IMR-90 (cell line): ENCODE results near the gene ARL8B. TPM values are rescaled to one million over a fixed set of nuclear protein-coding genes. Genes with fewer than 3 reads are reported as not detected.

ENCODE experiments used
- ATAC-seq: fragments of 200-7000 bp; cut with Tn5 transposase; 2 replicates; pipeline ENCODE4 v1.9.1; 2020; ENCODE audit warnings: low read depth, mild to moderate bottlenecking, moderate library complexity
- BruUV-seq: library from RNA; stranded (reverse); fragments of 400-500 nt; replicated peaks from 2 replicates; lab custom pipeline; 2021; lab: Mats Ljungman, UMichigan
- CTCF ChIA-PET: fragments of 300-600 bp; formaldehyde crosslinking; extraction: SDS; loops from one replicate; lab custom pipeline; 2021; ENCODE audit warnings: antibody characterized with exemption; lab: Yijun Ruan, JAX
- POLR2A ChIA-PET: fragments of 300-600 bp; sonication (Branson Sonifier 250); formaldehyde crosslinking; loops from one replicate; lab custom pipeline; 2022; ENCODE audit warnings: antibody characterized with exemption; ENCODE audit not compliant: unreplicated experiment; lab: Charles Lee
- DNase-seq: peaks from one replicate; pipeline ENCODE4 v3.0.0; 2013
- H2AFZ ChIP-seq: replicated peaks from 2 replicates; pipeline ENCODE3; 2013; ENCODE audit warnings: low read length, mild to moderate bottlenecking; ENCODE audit not compliant: poor library complexity
- H2AK5ac ChIP-seq: 2 replicates; pipeline ENCODE4 v1.6.1; 2013; ENCODE audit warnings: low read depth, low read length, inconsistent platforms
- H2AK9ac ChIP-seq: replicated peaks from 2 replicates; pipeline ENCODE3; 2013; ENCODE audit warnings: mild to moderate bottlenecking, low read depth, low read length, moderate library complexity; ENCODE audit not compliant: poor library complexity
- H2BK120ac ChIP-seq: 2 replicates; pipeline ENCODE4 v1.6.1; 2013; ENCODE audit warnings: low read depth, low read length, inconsistent platforms
- H2BK15ac ChIP-seq: 3 replicates; pipeline ENCODE4 v1.6.1; 2013; ENCODE audit warnings: low read depth, low read length, inconsistent platforms
- H2BK20ac ChIP-seq: 2 replicates; pipeline ENCODE4 v1.6.1; 2013; ENCODE audit warnings: low read depth, mild to moderate bottlenecking, inconsistent platforms, low read length, moderate library complexity
- H2BK5ac ChIP-seq: 2 replicates; pipeline ENCODE4 v1.6.1; 2013; ENCODE audit warnings: mild to moderate bottlenecking, low read depth, low read length, inconsistent platforms; ENCODE audit not compliant: poor library complexity, severe bottlenecking
- H3K14ac ChIP-seq: replicated peaks from 2 replicates; pipeline ENCODE4 v1.6.1; 2013; ENCODE audit warnings: low read depth, low read length, inconsistent platforms
- H3K18ac ChIP-seq: 2 replicates; pipeline ENCODE4 v1.6.1; 2013; ENCODE audit warnings: low read depth, low read length, control low read depth
- H3K23ac ChIP-seq: 2 replicates; pipeline ENCODE4 v1.6.1; 2013; ENCODE audit warnings: low read depth, low read length, inconsistent platforms
- H3K27ac ChIP-seq: 2 replicates; pipeline ENCODE4 v1.5.1; 2013; ENCODE audit warnings: mild to moderate bottlenecking, control low read depth, low read length; ENCODE audit not compliant: insufficient read depth
- H3K27me3 ChIP-seq: 2 replicates; pipeline ENCODE4 v1.6.1; 2013; ENCODE audit warnings: low read length; ENCODE audit not compliant: control insufficient read depth, insufficient read depth
- H3K36me3 ChIP-seq: 2 replicates; pipeline ENCODE4 v1.6.1; 2013; ENCODE audit warnings: low read length, mixed read lengths; ENCODE audit not compliant: control insufficient read depth, insufficient read depth
- H3K4ac ChIP-seq: 2 replicates; pipeline ENCODE4 v1.6.1; 2013; ENCODE audit warnings: low read depth, low read length, inconsistent platforms
- H3K4me1 ChIP-seq: 2 replicates; pipeline ENCODE4 v1.6.1; 2013; ENCODE audit warnings: low read length, mixed read lengths; ENCODE audit not compliant: control insufficient read depth, insufficient read depth
- H3K4me2 ChIP-seq: 2 replicates; pipeline ENCODE4 v1.6.1; 2013; ENCODE audit warnings: low read depth, mild to moderate bottlenecking, control low read depth, low read length, moderate library complexity
- H3K4me3 ChIP-seq: 2 replicates; pipeline ENCODE4 v1.5.1; 2013; ENCODE audit warnings: low read depth, mild to moderate bottlenecking, control low read depth, low read length, moderate library complexity; ENCODE audit not compliant: insufficient read depth
- H3K56ac ChIP-seq: 2 replicates; pipeline ENCODE4 v1.6.1; 2013; ENCODE audit warnings: low read length, inconsistent platforms; ENCODE audit not compliant: insufficient read depth; ENCODE audit errors: extremely low read depth
- H3K79me1 ChIP-seq, 2 experiments: 2 replicates each; pipeline ENCODE4 v1.6.1; 2013; ENCODE audit warnings: low read length in 2 of 2, inconsistent platforms in 1 of 2, low read depth in 1 of 2
- H3K9ac ChIP-seq: 2 replicates; pipeline ENCODE4 v1.6.1; 2013; ENCODE audit warnings: low read depth, low read length, control low read depth
- H3K9me1 ChIP-seq: 2 replicates; pipeline ENCODE4 v1.6.1; 2013; ENCODE audit warnings: low read length, inconsistent platforms; ENCODE audit not compliant: insufficient read depth
- H3K9me3 ChIP-seq: 2 replicates; pipeline ENCODE4 v1.6.1; 2013; ENCODE audit warnings: low read length; ENCODE audit not compliant: control insufficient read depth, insufficient read depth
- H4K20me1 ChIP-seq: 2 replicates; pipeline ENCODE4 v1.6.1; 2013; ENCODE audit warnings: low read length, inconsistent platforms; ENCODE audit not compliant: insufficient read depth
- H4K5ac ChIP-seq: 2 replicates; pipeline ENCODE4 v1.6.1; 2013; ENCODE audit warnings: mild to moderate bottlenecking, low read depth, low read length, control low read depth
- H4K8ac ChIP-seq, 2 experiments: 2 replicates each; pipeline ENCODE4 v1.6.1; 2013; ENCODE audit warnings: low read depth in 2 of 2, low read length in 2 of 2, control low read depth in 1 of 2, inconsistent platforms in 1 of 2
- H4K91ac ChIP-seq: 2 replicates; pipeline ENCODE4 v1.6.1; 2013; ENCODE audit warnings: low read depth, low read length, inconsistent platforms; ENCODE audit not compliant: insufficient read depth
- BHLHE40 ChIP-seq: fragments of 150-350 bp; IDR thresholded peaks from 2 replicates; pipeline ENCODE4 v1.6.1; 2016; ENCODE audit warnings: mild to moderate bottlenecking, low read depth, low read length
- CEBPB ChIP-seq: IDR thresholded peaks from 2 replicates; pipeline ENCODE4 v1.6.1; 2012; ENCODE audit warnings: low read depth, low read length, improper control_type of control experiment
- CHD1 ChIP-seq: IDR thresholded peaks from 2 replicates; pipeline ENCODE4 v1.6.1; 2012; ENCODE audit warnings: low read depth, low read length, improper control_type of control experiment
- CTCF ChIP-seq: conservative IDR thresholded peaks from 2 replicates; pipeline ENCODE4 v1.5.1; 2012; ENCODE audit warnings: mild to moderate bottlenecking, low read depth, low read length, improper control_type of control experiment
- ELK1 ChIP-seq: fragments of 150-350 bp; IDR thresholded peaks from 2 replicates; pipeline ENCODE4 v1.6.1; 2016; ENCODE audit warnings: low read depth, mild to moderate bottlenecking, low read length, moderate library complexity, borderline replicate concordance
- FOS ChIP-seq: fragments of 150-350 bp; IDR thresholded peaks from 2 replicates; pipeline ENCODE4 v1.6.1; 2016; ENCODE audit warnings: low read depth, low read length
- MAFK ChIP-seq: IDR thresholded peaks from 2 replicates; pipeline ENCODE4 v1.6.1; 2012; ENCODE audit warnings: low read depth, low read length, improper control_type of control experiment
- MAZ ChIP-seq: IDR thresholded peaks from 2 replicates; pipeline ENCODE4 v1.6.1; 2012; ENCODE audit warnings: low read depth, mild to moderate bottlenecking, low read length, improper control_type of control experiment, moderate library complexity, borderline replicate concordance
- MXI1 ChIP-seq: IDR thresholded peaks from 2 replicates; pipeline ENCODE4 v1.6.1; 2012; ENCODE audit warnings: low read depth, mild to moderate bottlenecking, low read length, moderate library complexity, borderline replicate concordance
- NFE2L2 ChIP-seq: fragments of 150-350 bp; IDR thresholded peaks from 2 replicates; pipeline ENCODE4 v1.6.1; 2016; ENCODE audit warnings: low read depth, mild to moderate bottlenecking, low read length
- POLR2A ChIP-seq: IDR thresholded peaks from 2 replicates; pipeline ENCODE4 v1.6.1; 2012; ENCODE audit warnings: mild to moderate bottlenecking, low read depth, low read length
- RAD21 ChIP-seq: IDR thresholded peaks from 2 replicates; pipeline ENCODE4 v1.6.1; 2012; ENCODE audit warnings: low read length, improper control_type of control experiment
- RCOR1 ChIP-seq: IDR thresholded peaks from 2 replicates; pipeline ENCODE4 v1.6.1; 2012; ENCODE audit warnings: mild to moderate bottlenecking, low read length, improper control_type of control experiment; ENCODE audit not compliant: insufficient replicate concordance
- RFX5 ChIP-seq: IDR thresholded peaks from 2 replicates; pipeline ENCODE4 v1.8.0; 2012; ENCODE audit warnings: low read depth, mild to moderate bottlenecking, low read length, moderate library complexity
- SMC3 ChIP-seq: fragments of 150-350 bp; IDR thresholded peaks from 2 replicates; pipeline ENCODE4 v1.6.1; 2016; ENCODE audit warnings: low read depth, mild to moderate bottlenecking, antibody characterized with exemption, low read length, moderate library complexity
- USF2 ChIP-seq: fragments of 150-350 bp; IDR thresholded peaks from 2 replicates; pipeline ENCODE4 v1.6.1; 2017; ENCODE audit warnings: mild to moderate bottlenecking, antibody characterized with exemption, low read length, low read depth
- WGBS, 2 experiments: methylation state at CpG; one replicate each; pipeline versions ENCODE4 v1.1.5 to v1.1.7; 2013; ENCODE audit warnings: missing lambda C conversion rate in 2 of 2; ENCODE audit not compliant: insufficient read length in 1 of 2; ENCODE audit errors: extremely low coverage in 2 of 2; 5-methylcytosine and 5-hydroxymethylcytosine counted together
- dilution Hi-C: fragments of 300-500 bp; cut with HindIII; formaldehyde crosslinking; loops from one replicate; pipeline ENCODE4 v1.14.3; 2018; ENCODE audit warnings: low sequenced_read_pairs; ENCODE audit not compliant: unreplicated experiment
- in situ Hi-C: fragments of 300-500 bp; cut with MboI; formaldehyde crosslinking; loops from 3 replicates; pipeline ENCODE4 v1.14.3; 2019; ENCODE audit warnings: low sequenced_read_pairs, inconsistent platforms, mixed read lengths
- intact Hi-C: fragments of 100-400 bp; cut with micrococcal nuclease; formaldehyde crosslinking; loops from 2 replicates; pipeline ENCODE4 v1.10.0; 2022
- polyA plus RNA-seq, 3 experiments: library from polyadenylated mRNA; depleted of rRNA; stranded (reverse); fragments of >200 nt; gene quantifications; 2 replicates each; pipeline ENCODE4 v1.2.3, GENCODE V29; 2012; ENCODE audit warnings: low replicate concordance in 1 of 3
- total RNA-seq: library from RNA; depleted of rRNA; stranded (reverse); fragments of >200 nt; gene quantifications from 2 replicates; pipeline ENCODE4 v1.2.3, GENCODE V29; 2012

The ARL8B gene
- total and polyA plus RNA-seq, 2 of the 4 experiments (the other 2 are of a cell fraction), result 32.3 to 47.0 TPM

GRCh38 chr3:5166846-5167245, 44.8 kb downstream of the ARL8B start:
- intact Hi-C loops, result no loop called here
- Histone ChIP-seq H3K4me1 (peaks cover 3% of the 10 kb centered on the region), H3K9ac (no peak overlapping the region), H2BK120ac (no peak overlapping the region), H2BK15ac (no peak overlapping the region), H4K91ac (no peak overlapping the region), H2AK9ac (no peak overlapping the region), H3K4me3 (no peak overlapping the region), H3K14ac (no peak overlapping the region), H3K4me2 (no peak overlapping the region), H3K27ac (no peak overlapping the region), H3K9me1 (peaks cover 7% of the 10 kb centered on the region), H4K20me1 (peaks cover 38% of the 10 kb centered on the region), H2AK5ac (no peak overlapping the region), H3K23ac (no peak overlapping the region), H3K56ac (no peak overlapping the region), H3K18ac (no peak overlapping the region), H3K27me3 (no peaks in the 10 kb centered on the region), H3K36me3 (no peaks in the 10 kb centered on the region), H3K79me1 (peaks cover 27 to 40% of the 10 kb centered on the region in 2 experiments), H2AFZ (no peak overlapping the region), H2BK5ac (no peak overlapping the region), H2BK20ac (no peak overlapping the region), H3K4ac (no peak overlapping the region), H4K5ac (no peak overlapping the region), H4K8ac (no peak overlapping the region), H3K9me3 (no peaks in the 10 kb centered on the region)
- no peak for ATAC-seq
- DNase-seq, result no peak
- in situ Hi-C loops, result no loop called here
- BruUV-seq, result no TSS peak
- dilution Hi-C loops, result no loop called here
- WGBS, 2 experiments, result no CpG with 5 or more reads among the region's 2 CpGs
- CTCF ChIA-PET, result interaction anchor here (0.5 kb wide), 1 partner anchor 1405 kb away, joined by 3 read pairs; no protein-coding TSS in a partner anchor
- POLR2A ChIA-PET, result no interaction called here
- TF ChIP-seq CHD1, result no peak
- no peak for TF ChIP-seq MXI1
- TF ChIP-seq CEBPB, result no peak
- no peak for TF ChIP-seq NFE2L2
- TF ChIP-seq FOS, result no peak
- TF ChIP-seq SMC3, result no peak
- no peak for TF ChIP-seq BHLHE40
- no peak for TF ChIP-seq ELK1
- no peak for TF ChIP-seq RFX5
- TF ChIP-seq CTCF, result no peak
- no peak for TF ChIP-seq RCOR1
- no peak for TF ChIP-seq RAD21
- TF ChIP-seq MAZ, result no peak
- no peak for TF ChIP-seq USF2
- no peak for TF ChIP-seq POLR2A
- TF ChIP-seq MAFK, result no peak
